Endothelial cell (in vitro differentiated cells): Measurements from ENCODE around the gene TBC1D19. TPM values are rescaled to one million over a fixed set of nuclear protein-coding genes. Genes with fewer than 3 reads are reported as not detected.

Source experiments
- DNase-seq: peaks from one replicate; pipeline ENCODE4 v3.0.0; 2021; ENCODE audit warnings: low spot score
- H3K27ac Mint-ChIP-seq: one replicate; pipeline ENCODE4 v1.8.0; 2021; ENCODE audit warnings: mixed read lengths, inconsistent platforms; ENCODE audit not compliant: unreplicated experiment
- H3K27me3 Mint-ChIP-seq: one replicate; pipeline ENCODE4 v1.8.0; 2021; ENCODE audit warnings: mild to moderate bottlenecking, moderate library complexity, mixed read lengths, inconsistent platforms; ENCODE audit not compliant: unreplicated experiment
- H3K36me3 Mint-ChIP-seq: one replicate; pipeline ENCODE4 v1.8.0; 2021; ENCODE audit warnings: mild to moderate bottlenecking, low read depth, mixed read lengths, inconsistent platforms; ENCODE audit not compliant: unreplicated experiment
- H3K4me1 Mint-ChIP-seq: one replicate; pipeline ENCODE4 v1.8.0; 2021; ENCODE audit warnings: mild to moderate bottlenecking, mixed read lengths, inconsistent platforms; ENCODE audit not compliant: unreplicated experiment
- H3K4me3 Mint-ChIP-seq: one replicate; pipeline ENCODE4 v1.8.0; 2021; ENCODE audit warnings: mild to moderate bottlenecking, mixed read lengths, inconsistent platforms; ENCODE audit not compliant: unreplicated experiment
- H3K9me3 Mint-ChIP-seq: one replicate; pipeline ENCODE4 v1.8.0; 2021; ENCODE audit warnings: mixed read lengths, inconsistent platforms; ENCODE audit not compliant: unreplicated experiment
- total RNA-seq: library from RNA; stranded (reverse); fragmentation: NEBNext Ultra II Directional; extraction: Animal tissue kit (Norgen Biotek cat#: 25700); gene quantifications from one replicate; pipeline ENCODE4 v1.2.1, GENCODE V29; 2021; ENCODE audit not compliant: unreplicated experiment
- TF ChIP-seq, protein P1 (sequence below): fragments of 200-600 bp; sonication (generic); IDR thresholded peaks from one replicate; pipeline ENCODE4 v1.5.0; 2021; ENCODE audit warnings: antibody characterized with exemption; ENCODE audit not compliant: unreplicated experiment

TBC1D19 gene
- total RNA-seq, 1 donor from 2014 or later = 5.2 TPM

DNA sequence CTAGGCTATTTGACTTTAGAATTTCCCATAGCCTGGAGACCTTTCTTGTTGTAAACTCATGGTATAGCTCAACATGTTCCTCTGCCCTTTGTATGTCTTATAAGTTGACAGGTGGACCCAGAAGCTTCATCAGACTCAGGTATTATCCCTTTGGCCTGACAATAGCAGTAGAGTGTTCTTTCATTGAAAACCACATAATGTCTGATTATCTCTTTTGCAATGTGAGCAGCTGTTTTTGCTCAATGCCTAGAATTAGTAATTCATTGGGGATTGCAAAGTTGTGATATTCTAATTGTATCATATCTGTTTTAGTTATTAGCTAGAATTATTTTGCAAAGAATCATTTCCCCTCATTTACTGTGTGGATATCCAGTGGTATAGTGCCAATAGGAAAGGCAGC, 27.5 kb downstream of the TBC1D19 start:
- H3K36me3 Mint-ChIP-seq = no peaks in the 10 kb centered on the region
- H3K4me3 Mint-ChIP-seq = no peak overlapping the region
- H3K27ac Mint-ChIP-seq = no peak overlapping the region
- no peak for DNase-seq
- peaks cover 8% of the 10 kb centered on the region for H3K4me1 Mint-ChIP-seq
- H3K27me3 Mint-ChIP-seq = no peaks in the 10 kb centered on the region
- TF ChIP-seq, protein P1, sequence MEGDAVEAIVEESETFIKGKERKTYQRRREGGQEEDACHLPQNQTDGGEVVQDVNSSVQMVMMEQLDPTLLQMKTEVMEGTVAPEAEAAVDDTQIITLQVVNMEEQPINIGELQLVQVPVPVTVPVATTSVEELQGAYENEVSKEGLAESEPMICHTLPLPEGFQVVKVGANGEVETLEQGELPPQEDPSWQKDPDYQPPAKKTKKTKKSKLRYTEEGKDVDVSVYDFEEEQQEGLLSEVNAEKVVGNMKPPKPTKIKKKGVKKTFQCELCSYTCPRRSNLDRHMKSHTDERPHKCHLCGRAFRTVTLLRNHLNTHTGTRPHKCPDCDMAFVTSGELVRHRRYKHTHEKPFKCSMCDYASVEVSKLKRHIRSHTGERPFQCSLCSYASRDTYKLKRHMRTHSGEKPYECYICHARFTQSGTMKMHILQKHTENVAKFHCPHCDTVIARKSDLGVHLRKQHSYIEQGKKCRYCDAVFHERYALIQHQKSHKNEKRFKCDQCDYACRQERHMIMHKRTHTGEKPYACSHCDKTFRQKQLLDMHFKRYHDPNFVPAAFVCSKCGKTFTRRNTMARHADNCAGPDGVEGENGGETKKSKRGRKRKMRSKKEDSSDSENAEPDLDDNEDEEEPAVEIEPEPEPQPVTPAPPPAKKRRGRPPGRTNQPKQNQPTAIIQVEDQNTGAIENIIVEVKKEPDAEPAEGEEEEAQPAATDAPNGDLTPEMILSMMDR = no peak
- H3K9me3 Mint-ChIP-seq = no peaks in the 10 kb centered on the region

DNA sequence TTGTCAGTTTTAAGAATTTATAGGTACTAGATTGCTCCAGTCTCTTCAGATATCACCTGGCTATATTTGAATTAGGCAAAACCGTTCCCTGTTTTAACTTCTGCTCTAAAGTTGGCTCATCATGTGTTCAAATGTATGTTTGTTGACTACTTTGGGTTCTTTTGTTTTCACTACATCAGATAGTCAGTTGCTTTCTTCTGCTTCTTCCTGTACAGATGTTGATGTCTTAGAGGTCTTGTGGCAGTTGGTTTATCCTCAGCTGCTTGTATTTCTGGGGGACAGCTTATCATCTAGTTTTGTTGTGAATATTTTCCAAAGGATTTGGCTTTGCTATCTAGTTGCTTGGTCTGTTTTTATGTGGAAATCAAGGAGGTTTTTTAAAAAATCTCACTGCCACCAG, 28.0 kb downstream of the TBC1D19 start:
- Mint-ChIP-seq H3K36me3 (no peaks in the 10 kb centered on the region), H3K27ac (no peak overlapping the region)

DNA sequence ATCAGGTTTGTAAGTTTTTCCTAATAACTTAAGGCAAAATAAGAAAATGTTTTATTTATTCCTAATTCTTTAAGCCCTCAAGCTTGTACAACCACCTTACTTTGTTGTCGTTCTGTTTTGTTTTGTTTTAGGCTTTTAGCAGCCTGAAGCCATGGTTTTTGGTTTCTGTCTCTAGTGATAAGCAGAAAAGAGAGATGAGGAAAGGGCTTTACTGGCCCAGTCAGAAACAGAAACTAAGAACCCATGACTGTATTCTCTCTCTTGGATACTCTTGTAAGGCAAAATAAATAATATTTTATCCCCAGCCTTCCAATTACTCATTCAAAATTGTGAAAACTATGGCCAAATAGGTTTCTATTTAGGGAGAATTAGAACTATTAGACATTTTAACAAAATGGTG, 29.4 kb downstream of the TBC1D19 start:
- H3K4me3 Mint-ChIP-seq = no peak overlapping the region
- no peaks in the 10 kb centered on the region for H3K9me3 Mint-ChIP-seq
- H3K4me1 Mint-ChIP-seq = peaks cover 8% of the 10 kb centered on the region
- DNase-seq = no peak
- no peaks in the 10 kb centered on the region for H3K27me3 Mint-ChIP-seq
- no peak overlapping the region for H3K27ac Mint-ChIP-seq
- H3K36me3 Mint-ChIP-seq = no peaks in the 10 kb centered on the region
- TF ChIP-seq, protein P1 = no peak

More for the DNA sequence above, 28.0 kb downstream of the TBC1D19 start:
- Mint-ChIP-seq H3K9me3 (no peaks in the 10 kb centered on the region), H3K4me1 (peaks cover 8% of the 10 kb centered on the region), H3K27me3 (no peaks in the 10 kb centered on the region), H3K4me3 (no peak overlapping the region)
- TF ChIP-seq, protein P1 = no peak
- no peak for DNase-seq

DNA sequence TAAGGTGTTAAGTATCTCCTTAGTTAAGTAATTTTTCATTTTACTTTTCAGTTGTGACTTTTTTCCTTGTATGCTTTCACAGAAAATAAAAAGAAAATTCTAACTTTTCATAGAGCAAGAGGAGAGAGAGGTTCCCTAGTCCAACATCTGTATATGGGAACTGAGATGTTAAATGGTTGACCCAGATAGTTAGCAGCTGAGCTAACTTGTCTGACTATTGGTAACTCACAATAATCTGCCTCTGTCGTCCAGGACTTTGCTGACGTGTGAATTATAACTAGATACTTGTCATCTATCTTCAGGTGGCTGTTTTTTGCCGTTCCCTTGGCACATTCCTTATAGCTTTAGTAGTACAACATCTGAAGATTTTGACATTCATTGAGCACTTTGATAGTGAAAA, 29.9 kb downstream of the TBC1D19 start:
- Mint-ChIP-seq H3K27me3 (no peaks in the 10 kb centered on the region), H3K36me3 (no peaks in the 10 kb centered on the region), H3K9me3 (no peaks in the 10 kb centered on the region), H3K4me3 (no peak overlapping the region), H3K4me1 (peaks cover 5% of the 10 kb centered on the region), H3K27ac (no peak overlapping the region)
- TF ChIP-seq, protein P1 = no peak
- DNase-seq = no peak

DNA sequence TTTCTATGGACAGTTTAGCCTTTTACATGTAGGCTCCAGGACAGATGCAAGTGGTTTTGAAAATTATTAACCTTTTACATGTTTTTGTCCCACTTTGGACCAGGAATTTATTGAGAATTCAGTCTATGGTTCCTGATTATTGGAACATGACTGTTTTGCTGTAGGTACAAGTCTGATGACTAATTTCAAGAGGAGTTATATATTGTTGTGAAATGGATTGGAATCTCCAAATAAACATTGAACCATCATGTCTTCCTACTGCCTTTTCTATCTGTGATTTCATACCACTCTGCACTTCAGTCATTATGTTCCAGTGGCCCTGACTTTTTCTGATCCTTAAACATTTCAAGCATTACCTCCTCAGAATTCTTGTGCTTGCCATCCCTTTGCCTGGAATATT, 35.9 kb downstream of the TBC1D19 start:
- Mint-ChIP-seq H3K36me3 (no peaks in the 10 kb centered on the region), H3K4me1 (peaks cover 7% of the 10 kb centered on the region), H3K4me3 (no peak overlapping the region), H3K27me3 (peaks cover 1% of the 10 kb centered on the region), H3K27ac (no peak overlapping the region), H3K9me3 (no peaks in the 10 kb centered on the region)
- DNase-seq = no peak
- TF ChIP-seq, protein P1 = no peak
